B cell (primary cell): ENCODE measurements around the gene IGF2BP3.
A peak's percentile ranks its signal among the peaks of the same experiment; 100 is the strongest.

Experiments used
- EZH2 ChIP-seq: IDR thresholded peaks from 2 replicates; pipeline ENCODE4 v1.6.1; 2012; ENCODE audit warnings: borderline replicate concordance, low read depth, mild to moderate bottlenecking, moderate library complexity, low read length; ENCODE audit not compliant: insufficient read depth, poor library complexity, severe bottlenecking
- TF ChIP-seq, protein P1 (sequence below): fragments of 200-600 bp; IDR thresholded peaks from one replicate; pipeline ENCODE4 v1.8.0; 2022; ENCODE audit warnings: antibody characterized with exemption, mild to moderate bottlenecking

DNA sequence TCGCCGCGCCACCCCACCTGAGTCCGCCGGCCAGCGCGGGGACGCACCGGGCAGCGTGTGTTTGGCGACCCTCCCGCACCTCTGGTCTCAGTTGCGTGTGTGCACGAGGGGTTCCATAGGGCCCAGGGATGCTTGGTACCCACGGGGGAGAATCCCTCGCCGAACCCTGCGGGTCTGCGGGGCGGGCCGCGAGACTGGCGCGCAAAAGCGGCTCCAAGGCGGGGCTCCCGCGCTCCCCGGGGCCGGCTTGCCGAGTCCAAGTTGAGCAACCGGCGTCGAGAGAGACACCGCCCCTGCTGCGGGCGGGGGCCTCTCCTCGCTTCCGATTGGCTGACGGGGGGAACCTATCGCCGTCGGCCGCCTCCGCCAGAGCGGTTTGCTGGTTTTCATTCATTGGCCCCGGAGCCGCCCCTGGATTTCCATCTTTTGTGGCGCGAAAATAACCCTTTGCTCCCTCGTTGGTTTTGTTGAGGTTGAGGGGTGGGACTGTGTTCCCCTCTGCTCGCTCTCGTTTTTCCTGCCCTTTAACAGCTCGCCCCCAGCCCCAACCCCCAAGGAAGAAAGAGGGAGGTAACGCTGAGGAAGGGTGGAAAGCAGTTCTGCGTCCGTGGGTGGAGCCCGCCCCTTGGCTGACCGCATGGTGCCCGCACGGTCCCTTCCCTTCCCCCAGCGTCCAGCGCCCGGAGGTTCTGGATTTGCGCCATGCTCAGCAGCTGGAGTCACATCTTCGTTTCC lies 4.0 kb upstream of the IGF2BP3 start:
- TF ChIP-seq, protein P1, sequence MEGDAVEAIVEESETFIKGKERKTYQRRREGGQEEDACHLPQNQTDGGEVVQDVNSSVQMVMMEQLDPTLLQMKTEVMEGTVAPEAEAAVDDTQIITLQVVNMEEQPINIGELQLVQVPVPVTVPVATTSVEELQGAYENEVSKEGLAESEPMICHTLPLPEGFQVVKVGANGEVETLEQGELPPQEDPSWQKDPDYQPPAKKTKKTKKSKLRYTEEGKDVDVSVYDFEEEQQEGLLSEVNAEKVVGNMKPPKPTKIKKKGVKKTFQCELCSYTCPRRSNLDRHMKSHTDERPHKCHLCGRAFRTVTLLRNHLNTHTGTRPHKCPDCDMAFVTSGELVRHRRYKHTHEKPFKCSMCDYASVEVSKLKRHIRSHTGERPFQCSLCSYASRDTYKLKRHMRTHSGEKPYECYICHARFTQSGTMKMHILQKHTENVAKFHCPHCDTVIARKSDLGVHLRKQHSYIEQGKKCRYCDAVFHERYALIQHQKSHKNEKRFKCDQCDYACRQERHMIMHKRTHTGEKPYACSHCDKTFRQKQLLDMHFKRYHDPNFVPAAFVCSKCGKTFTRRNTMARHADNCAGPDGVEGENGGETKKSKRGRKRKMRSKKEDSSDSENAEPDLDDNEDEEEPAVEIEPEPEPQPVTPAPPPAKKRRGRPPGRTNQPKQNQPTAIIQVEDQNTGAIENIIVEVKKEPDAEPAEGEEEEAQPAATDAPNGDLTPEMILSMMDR: no peak
- TF ChIP-seq EZH2: peak; percentile 88
